ENCODE data around the gene GAN. TPM values are rescaled to one million over a fixed set of nuclear protein-coding genes. Genes with fewer than 3 reads are reported as not detected.
"Not testable (repeated sequence)": the region's sequence is repeated elsewhere in the genome, so short reads cannot be mapped to it uniquely, and the experiment has no call there.

The GAN gene
- total RNA-seq, 2 experiments from 2014 or later: 11.0 to 11.8 TPM

DNA sequence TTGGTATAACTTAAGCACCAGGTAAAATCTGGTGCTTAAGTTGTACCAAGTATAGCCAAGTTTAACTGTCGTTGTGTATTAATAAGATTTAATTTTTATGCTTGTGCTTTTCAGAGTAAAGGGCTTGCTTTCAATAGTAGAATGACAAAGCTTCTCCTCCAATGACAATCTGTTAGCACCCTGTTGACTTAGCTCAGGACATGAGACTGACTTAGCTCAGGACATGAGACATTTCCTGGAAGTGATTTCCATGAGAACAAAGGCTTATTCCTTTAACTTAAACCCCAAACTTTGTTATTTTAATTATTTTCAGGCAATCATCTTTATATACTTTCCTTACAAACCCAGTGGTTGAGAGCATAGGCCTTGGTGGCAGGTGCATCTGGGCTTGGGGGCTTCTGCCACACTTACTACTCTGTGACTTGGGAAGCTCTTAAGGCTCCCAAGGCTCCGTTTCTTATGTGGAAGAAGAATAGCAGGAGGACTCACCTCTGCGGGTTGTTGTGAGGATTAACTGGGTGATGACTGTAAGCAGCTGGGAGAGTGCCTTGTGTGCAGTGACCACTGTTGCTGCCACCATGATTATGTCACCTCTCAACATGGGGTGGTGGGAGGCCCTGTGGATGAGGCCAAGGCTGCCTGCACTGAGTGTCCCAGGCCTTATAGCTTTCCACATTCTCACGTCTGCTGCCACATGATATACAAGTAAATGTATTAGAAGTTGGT, 70.4 kb downstream of the GAN start:
- POLR2A ChIA-PET: no interaction called here

GRCh38 chr16:81388357-81388756, 73.6 kb downstream of the GAN start:
- ChIA-PET POLR2A (no interaction called here), CTCF (no interaction called here)

More for the DNA sequence above, 70.4 kb downstream of the GAN start:
- CTCF ChIA-PET: interaction anchor here (0.8 kb wide), 1 partner anchor 66 kb away, joined by 3 read pairs; no protein-coding TSS in a partner anchor

- POLR2A ChIA-PET: no interaction called here
- CTCF ChIA-PET: no interaction called here
Measured at GRCh38 chr16:81390840-81391239, 76.1 kb downstream of the GAN start.

DNA sequence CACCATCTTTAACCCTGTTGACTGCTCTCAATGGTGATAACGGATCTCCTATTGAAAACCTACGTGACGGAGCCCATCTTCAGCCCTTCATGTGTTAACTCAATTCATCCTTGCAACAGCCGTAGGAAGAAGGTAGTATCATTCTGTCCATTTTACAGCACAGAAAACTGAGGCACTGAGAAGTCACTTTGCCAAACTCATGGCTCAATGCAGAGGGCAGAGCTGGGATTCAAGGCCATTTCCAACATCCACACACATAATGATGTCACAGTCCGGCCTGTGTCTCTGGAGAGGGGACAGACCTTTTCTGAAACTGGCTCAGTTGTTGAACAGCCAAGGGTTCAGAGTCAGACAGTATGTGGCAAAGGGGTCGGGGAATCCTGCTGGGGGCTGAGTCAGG, 77.2 kb downstream of the GAN start:
- POLR2A ChIA-PET: no interaction called here
- CTCF ChIA-PET: no interaction called here

DNA sequence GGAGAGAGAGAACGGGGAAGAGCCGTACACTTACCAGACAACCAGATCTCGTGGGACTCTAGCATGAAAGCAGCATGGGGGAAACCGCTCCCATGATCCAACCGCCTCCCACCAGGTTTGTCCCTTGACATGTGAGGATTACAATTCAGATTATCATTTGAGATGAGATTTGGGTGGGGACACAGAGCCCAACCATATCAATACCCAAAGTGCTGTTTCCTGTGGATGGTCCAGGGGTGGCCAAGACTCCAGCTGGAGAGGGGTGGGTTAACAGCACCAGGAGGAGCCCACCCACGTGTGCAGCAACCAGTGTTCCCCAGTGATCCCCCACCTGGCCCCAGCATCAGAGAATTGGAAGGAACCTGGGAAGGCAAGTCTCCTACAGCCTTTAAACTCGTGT, 79.7 kb downstream of the GAN start:
- ChIA-PET CTCF (interaction anchor here (1.0 kb wide), 1 partner anchor 9 kb away, joined by 3 read pairs; no protein-coding TSS in a partner anchor), POLR2A (no interaction called here)

DNA sequence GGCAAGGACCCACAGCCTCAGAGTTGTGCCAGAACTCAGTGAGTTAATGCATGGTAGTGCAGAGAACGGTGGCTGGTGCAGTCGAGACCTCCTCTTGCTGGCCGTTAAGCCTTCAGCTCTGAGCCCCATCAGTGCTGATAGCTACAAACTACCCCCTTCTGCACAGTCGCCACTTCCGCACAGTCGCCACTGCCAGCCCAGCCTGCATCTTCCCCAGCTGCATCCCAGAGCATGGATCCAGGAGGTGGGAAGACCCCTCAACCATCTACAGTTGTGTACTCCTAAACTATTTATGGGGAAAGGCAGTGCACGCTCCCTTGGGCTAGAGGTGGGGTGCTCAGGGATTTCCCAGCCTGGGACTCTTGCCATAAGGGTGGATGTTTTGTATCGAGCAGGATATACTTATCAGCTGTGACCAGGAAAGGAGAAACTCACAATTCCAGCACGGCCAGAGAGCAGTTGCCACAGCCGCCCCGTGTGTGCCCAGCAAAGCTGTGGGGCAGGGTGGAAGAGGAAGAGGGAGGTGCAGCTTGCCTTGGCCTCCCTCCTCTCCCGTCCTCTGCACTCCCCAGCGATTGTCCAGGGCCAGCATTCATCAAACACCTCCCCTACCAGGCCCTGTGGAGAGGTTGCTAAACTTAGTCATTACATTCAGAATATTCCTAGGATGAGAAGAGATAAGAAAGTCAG, 80.3 kb downstream of the GAN start:
- POLR2A ChIA-PET: no interaction called here
- CTCF ChIA-PET: interaction anchor here (0.7 to 1.0 kb wide), 2 partner anchors 8 to 227 kb away, joined by 3 read pairs; no protein-coding TSS in a partner anchor

GRCh38 chr16:81397058-81397878, 82.5 kb downstream of the GAN start:
- CTCF ChIA-PET: no interaction called here
- POLR2A ChIA-PET: interaction anchor here (0.7 kb wide), 1 partner anchor 299 kb away, joined by 7 read pairs; no protein-coding TSS in a partner anchor

GRCh38 chr16:81397879-81398520, 83.2 kb downstream of the GAN start:
- POLR2A ChIA-PET: interaction anchor here (0.7 kb wide), 1 partner anchor 299 kb away, joined by 7 read pairs; no protein-coding TSS in a partner anchor
- CTCF ChIA-PET: no interaction called here

GRCh38 chr16:81399909-81400308, 85.1 kb downstream of the GAN start:
- POLR2A ChIA-PET: no interaction called here
- CTCF ChIA-PET: interaction anchor here (1.5 kb wide), 1 partner anchor 297 kb away, joined by 4 read pairs; no protein-coding TSS in a partner anchor

- POLR2A ChIA-PET: no interaction called here
- CTCF ChIA-PET: interaction anchor here (0.7 to 1.5 kb wide), 5 partner anchors 53 to 329 kb away, joined by 3 to 4 read pairs (median 3); no protein-coding TSS in a partner anchor
Measured at GRCh38 chr16:81401035-81401950, 86.5 kb downstream of the GAN start.

DNA sequence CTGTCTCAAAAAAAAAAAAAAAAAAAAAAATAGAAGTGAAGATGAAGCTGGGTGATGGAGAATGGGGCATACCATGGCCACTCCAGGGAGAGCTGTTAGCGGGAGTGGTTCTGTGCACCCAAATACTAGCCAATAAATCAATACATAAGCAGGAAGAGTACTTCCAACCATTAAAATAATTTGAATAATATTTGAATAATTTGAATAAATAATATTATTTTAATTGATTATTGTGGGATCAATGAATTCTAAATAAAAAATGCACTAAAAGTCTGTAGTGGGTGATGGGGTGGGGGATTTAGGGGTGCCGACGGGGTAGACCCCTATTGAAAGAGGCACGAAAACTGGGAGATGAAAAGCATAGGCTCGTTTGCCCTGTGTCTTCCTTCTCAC, 88.4 kb downstream of the GAN start:
- ChIA-PET POLR2A (no interaction called here), CTCF (interaction anchor here (0.6 to 1.8 kb wide), 17 partner anchors 9 to 703 kb away, joined by 3 to 10 read pairs (median 4); no protein-coding TSS in a partner anchor)

DNA sequence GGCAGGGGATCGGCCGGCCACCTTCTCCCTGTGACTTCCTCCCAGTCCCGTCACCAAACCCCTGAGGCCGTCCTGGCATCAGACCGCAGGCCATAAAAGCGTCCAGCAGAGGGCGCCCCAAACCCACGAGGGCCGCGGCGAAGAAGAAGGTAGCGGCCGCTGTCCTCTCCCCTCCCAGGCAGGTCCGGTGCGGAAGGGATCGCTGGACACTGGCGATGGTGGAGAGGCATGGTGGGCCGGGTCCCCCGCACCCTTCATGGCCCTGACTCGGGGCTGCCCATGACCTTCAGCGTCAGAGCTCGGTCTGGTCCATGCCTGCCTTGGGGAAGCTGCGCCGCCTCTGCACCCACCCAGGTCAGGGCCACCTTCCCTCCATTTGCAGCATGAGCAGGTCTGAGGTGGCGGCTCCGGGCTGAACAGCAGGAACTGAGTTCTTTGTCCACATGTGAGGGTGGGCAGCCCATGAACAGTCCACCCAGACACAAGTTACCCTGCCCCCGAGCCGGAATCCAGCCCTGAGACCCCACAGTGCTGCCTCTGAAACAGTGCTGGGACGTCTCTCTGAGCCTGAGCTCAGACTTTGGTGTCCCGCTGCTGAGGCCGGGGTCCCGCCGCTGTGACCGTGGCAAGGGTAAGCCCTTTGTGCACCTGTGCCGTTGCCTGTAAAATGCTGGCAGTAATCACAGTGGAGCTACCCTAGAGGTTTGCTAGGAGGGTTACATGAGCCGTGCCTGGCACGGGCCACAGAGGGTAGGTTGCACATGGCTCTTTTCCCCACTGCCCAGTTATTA, 89.0 kb downstream of the GAN start:
- POLR2A ChIA-PET: no interaction called here
- CTCF ChIA-PET: interaction anchor here (0.6 to 1.8 kb wide), 22 partner anchors 9 to 703 kb away, joined by 3 to 10 read pairs (median 3); no protein-coding TSS in a partner anchor

GRCh38 chr16:81405002-81405401, 90.2 kb downstream of the GAN start:
- CTCF ChIA-PET: interaction anchor here (1.6 kb wide), 1 partner anchor 220 kb away, joined by 3 read pairs; no protein-coding TSS in a partner anchor
- POLR2A ChIA-PET: not testable (repeated sequence)

GRCh38 chr16:81405702-81406113, 90.9 kb downstream of the GAN start:
- CTCF ChIA-PET: no interaction called here

DNA sequence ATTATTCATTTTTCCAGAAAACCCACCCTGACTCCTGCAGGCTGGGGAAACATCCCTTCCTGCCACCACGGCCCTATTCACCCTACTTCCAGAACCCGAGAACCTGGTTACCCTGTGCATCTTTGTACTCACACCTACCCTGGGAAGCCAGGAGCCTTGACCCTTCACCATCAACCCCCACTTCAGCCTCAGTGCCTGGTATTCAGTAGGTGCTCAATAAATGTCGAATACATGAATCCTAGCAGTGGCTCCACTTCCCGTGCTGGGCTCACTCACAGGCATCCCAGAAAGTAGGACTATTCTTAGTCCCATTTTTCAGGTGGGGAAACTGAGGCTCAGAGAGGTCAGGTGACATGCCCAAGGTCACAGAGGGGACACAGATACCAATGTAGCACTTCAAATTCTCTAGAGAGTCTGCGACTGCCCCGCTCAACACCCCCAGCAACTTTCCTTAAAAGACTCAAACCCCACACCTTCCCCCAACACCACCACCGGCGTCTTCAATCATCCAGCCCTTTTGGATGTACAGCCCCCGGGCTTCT, 93.7 kb downstream of the GAN start:
- ChIA-PET CTCF (no interaction called here), POLR2A (no interaction called here)

More at GRCh38 chr16:81405702-81406113, 90.9 kb downstream of the GAN start:
- POLR2A ChIA-PET: no interaction called here

DNA sequence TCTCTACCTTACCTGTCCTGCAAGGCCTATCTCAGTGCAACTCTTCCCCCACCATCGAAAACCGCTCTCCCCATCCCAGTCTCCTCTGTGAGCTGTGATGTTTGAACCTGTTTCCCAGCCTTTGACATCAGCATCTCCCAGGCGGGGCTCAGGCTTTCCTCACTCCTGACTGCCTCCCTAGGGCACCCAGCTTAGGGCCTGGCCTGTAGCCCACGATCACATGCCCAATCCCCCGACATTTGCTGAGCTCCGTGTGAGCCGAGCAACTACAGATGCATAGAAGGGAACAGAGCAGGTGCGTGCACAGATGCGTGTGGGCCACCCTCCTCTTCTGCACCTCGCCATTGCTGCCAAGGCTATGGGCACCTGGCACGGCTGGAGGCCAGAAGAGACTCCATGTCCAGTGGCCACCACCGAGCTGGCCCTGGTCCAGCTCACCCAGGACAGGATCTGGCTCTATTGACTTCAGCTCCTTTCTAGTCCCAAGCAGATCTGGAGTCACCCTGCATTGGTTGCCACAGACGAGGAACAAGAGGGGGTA, 94.3 kb downstream of the GAN start:
- ChIA-PET POLR2A (no interaction called here), CTCF (interaction anchor here (0.7 kb wide), 1 partner anchor 314 kb away, joined by 3 read pairs; no protein-coding TSS in a partner anchor)

Data from activated CD8-positive, alpha-beta memory T cell treated with anti-CD3 and anti-CD28 coated beads for 36 hours (primary cell).